Neural cell (in vitro differentiated cells): ENCODE data around the gene ELMO1. TPM values are rescaled to one million over a fixed set of nuclear protein-coding genes. Genes with fewer than 3 reads are reported as not detected.

ENCODE experiments used
- H2AFZ ChIP-seq: fragments of 200-600, 300-800 bp; sonication (generic), shearing (Covaris generic); 2 replicates; pipeline ENCODE4 v1.6.0; 2014; ENCODE audit warnings: low read depth, mild to moderate bottlenecking, antibody characterized with exemption, low read length, moderate library complexity
- H3F3A ChIP-seq: fragments of 200-600 bp; shearing (Covaris generic); 2 replicates; pipeline ENCODE4 v1.6.1; 2016; ENCODE audit warnings: mild to moderate bottlenecking, moderate library complexity, mixed read lengths, antibody characterized with exemption, low read length; ENCODE audit not compliant: insufficient read depth, poor library complexity, severe bottlenecking
- H3K27ac ChIP-seq: fragments of 200-600, 300-800 bp; sonication (generic), shearing (Covaris generic); 2 replicates; pipeline ENCODE4 v1.5.1; 2014; ENCODE audit warnings: mild to moderate bottlenecking, low read length, moderate library complexity
- H3K27me3 ChIP-seq: fragments of 300-800, 200-600 bp; sonication (generic), shearing (Covaris generic); 2 replicates; pipeline ENCODE4 v1.6.0; 2014; ENCODE audit warnings: mild to moderate bottlenecking, low read depth, low read length, moderate library complexity; ENCODE audit not compliant: insufficient read depth
- H3K36me3 ChIP-seq: fragments of 300-800, 200-600 bp; sonication (generic), shearing (Covaris generic); 2 replicates; pipeline ENCODE4 v1.5.1; 2014; ENCODE audit warnings: mild to moderate bottlenecking, antibody characterized with exemption, low read length, moderate library complexity; ENCODE audit not compliant: insufficient read depth
- H3K4me2 ChIP-seq: fragments of 300-800, 200-600 bp; sonication (generic), shearing (Covaris generic); 2 replicates; pipeline ENCODE4 v1.6.0; 2014; ENCODE audit warnings: mild to moderate bottlenecking, low read length
- H3K4me3 ChIP-seq: fragments of 300-800, 200-600 bp; sonication (generic), shearing (Covaris generic); 2 replicates; pipeline ENCODE4 v1.5.1; 2014; ENCODE audit warnings: mild to moderate bottlenecking, low read length, moderate library complexity
- H3K79me2 ChIP-seq: fragments of 200-600 bp; shearing (Covaris generic); replicated peaks from 2 replicates; pipeline ENCODE4 v1.6.0; 2014; ENCODE audit warnings: mild to moderate bottlenecking, low read length, moderate library complexity; ENCODE audit not compliant: insufficient read depth
- H3K9ac ChIP-seq: fragments of 300-800, 200-600 bp; sonication (generic), shearing (Covaris generic); 2 replicates; pipeline ENCODE4 v1.6.1; 2016; ENCODE audit warnings: mild to moderate bottlenecking, low read length, mixed read lengths
- H3K9me2 ChIP-seq: fragments of 200-600 bp; shearing (Covaris generic); 2 replicates; pipeline ENCODE4 v1.6.1; 2016; ENCODE audit warnings: mild to moderate bottlenecking, low read length, mixed read lengths; ENCODE audit not compliant: insufficient read depth
- H3K9me3 ChIP-seq: fragments of 200-600, 300-800 bp; sonication (generic), shearing (Covaris generic); 2 replicates; pipeline ENCODE4 v1.6.1; 2016; ENCODE audit warnings: mild to moderate bottlenecking, mixed run types, low read length, moderate library complexity, mixed read lengths
- H4K20me1 ChIP-seq: fragments of 200-600 bp; shearing (Covaris generic); 2 replicates; pipeline ENCODE4 v1.6.1; 2016; ENCODE audit warnings: mild to moderate bottlenecking, mixed run types; ENCODE audit not compliant: insufficient read depth
- CTCF ChIP-seq: fragments of 450-650 bp; IDR thresholded peaks from 2 replicates; pipeline ENCODE4 v1.5.1; 2014; ENCODE audit warnings: antibody characterized with exemption, mild to moderate bottlenecking, moderate library complexity; ENCODE audit not compliant: poor library complexity, severe bottlenecking
- EP300 ChIP-seq: fragments of 450-650 bp; conservative IDR thresholded peaks from 2 replicates; pipeline ENCODE4 v1.6.1; 2014; ENCODE audit warnings: antibody characterized with exemption, mild to moderate bottlenecking, moderate library complexity; ENCODE audit not compliant: poor library complexity, severe bottlenecking
- EZH2 ChIP-seq: fragments of 200-600, 300-800 bp; shearing (Covaris generic), sonication (generic); IDR thresholded peaks from 2 replicates; pipeline ENCODE4 v1.6.1; 2014; ENCODE audit warnings: antibody characterized with exemption, low read length, borderline replicate concordance, mild to moderate bottlenecking; ENCODE audit not compliant: insufficient read depth, poor library complexity, severe bottlenecking
- MXI1 ChIP-seq: fragments of 450-650 bp; conservative IDR thresholded peaks from 2 replicates; pipeline ENCODE4 v1.6.1; 2014; ENCODE audit warnings: antibody characterized with exemption, mild to moderate bottlenecking; ENCODE audit not compliant: poor library complexity, severe bottlenecking
- POLR2AphosphoS5 ChIP-seq: IDR thresholded peaks from 2 replicates; pipeline ENCODE4 v1.6.1; 2012
- RAD21 ChIP-seq: fragments of 450-650 bp; conservative IDR thresholded peaks from 2 replicates; pipeline ENCODE4 v1.6.1; 2014; ENCODE audit warnings: antibody characterized with exemption, mild to moderate bottlenecking, moderate library complexity
- SMC3 ChIP-seq: fragments of 450-650 bp; conservative IDR thresholded peaks from 2 replicates; pipeline ENCODE4 v1.6.1; 2014; ENCODE audit warnings: antibody characterized with exemption, mild to moderate bottlenecking, moderate library complexity; ENCODE audit not compliant: poor library complexity
- TAF1 ChIP-seq: IDR thresholded peaks from 2 replicates; pipeline ENCODE4 v1.6.1; 2012; ENCODE audit warnings: low read depth
- polyA plus RNA-seq: library from polyadenylated mRNA; depleted of rRNA; stranded (reverse); fragments of >200 nt; gene quantifications from 2 replicates; pipeline ENCODE4 v1.2.3, GENCODE V29; 2014
- TF ChIP-seq, protein P1 (sequence below): IDR thresholded peaks from 2 replicates; pipeline ENCODE4 v1.6.1; 2012; ENCODE audit warnings: borderline replicate concordance

Gene ELMO1
- polyA plus RNA-seq, 1 donor from 2014 or later = 12.2 TPM

DNA sequence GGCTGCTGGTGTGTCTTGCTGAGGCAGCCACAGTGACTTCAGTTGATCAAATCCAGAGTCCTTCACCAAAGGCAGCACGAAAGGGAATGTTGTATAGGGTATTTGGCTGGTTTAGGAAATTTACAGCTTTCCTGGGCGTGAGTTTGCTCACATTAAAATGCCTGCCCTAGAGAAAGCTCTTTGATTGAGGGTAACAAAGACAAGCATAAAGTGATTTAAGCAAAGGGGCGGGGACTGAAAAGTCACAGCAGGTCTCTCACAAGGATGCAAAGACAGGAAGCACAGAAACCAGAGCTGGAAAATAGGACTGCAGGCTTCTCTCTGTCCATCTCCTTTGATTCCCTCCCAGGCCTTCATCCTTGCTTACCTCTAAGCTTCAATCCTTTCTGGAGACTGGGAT, 139.2 kb downstream of the ELMO1 start:
- H3K9me3 ChIP-seq = no peaks in the 10 kb centered on the region
- no peaks in the 10 kb centered on the region for H3F3A ChIP-seq
- H3K9me2 ChIP-seq = no peaks in the 10 kb centered on the region
- H3K79me2 ChIP-seq = no peaks in the 10 kb centered on the region
- no peak overlapping the region for H2AFZ ChIP-seq
- no peak overlapping the region for H3K4me3 ChIP-seq
- no peak overlapping the region for H3K27ac ChIP-seq
- no peaks in the 10 kb centered on the region for H3K36me3 ChIP-seq
- H4K20me1 ChIP-seq = no peaks in the 10 kb centered on the region
- TF ChIP-seq POLR2AphosphoS5 (no peak), EZH2 (no peak), MXI1 (no peak), EP300 (no peak)
- no peaks in the 10 kb centered on the region for H3K27me3 ChIP-seq
- no peak overlapping the region for H3K9ac ChIP-seq
- H3K4me2 ChIP-seq = no peak overlapping the region

GRCh38 chr7:37304921-37305320, 143.7 kb downstream of the ELMO1 start:
- Histone ChIP-seq H3K4me2 (no peak overlapping the region), H3K27me3 (no peaks in the 10 kb centered on the region), H3K9ac (no peak overlapping the region), H3K9me2 (no peaks in the 10 kb centered on the region), H3F3A (no peaks in the 10 kb centered on the region), H4K20me1 (no peaks in the 10 kb centered on the region), H3K79me2 (no peaks in the 10 kb centered on the region), H3K36me3 (no peaks in the 10 kb centered on the region), H3K4me3 (no peak overlapping the region), H2AFZ (no peak overlapping the region), H3K27ac (no peak overlapping the region), H3K9me3 (no peaks in the 10 kb centered on the region)
- TF ChIP-seq MXI1 = no peak

DNA sequence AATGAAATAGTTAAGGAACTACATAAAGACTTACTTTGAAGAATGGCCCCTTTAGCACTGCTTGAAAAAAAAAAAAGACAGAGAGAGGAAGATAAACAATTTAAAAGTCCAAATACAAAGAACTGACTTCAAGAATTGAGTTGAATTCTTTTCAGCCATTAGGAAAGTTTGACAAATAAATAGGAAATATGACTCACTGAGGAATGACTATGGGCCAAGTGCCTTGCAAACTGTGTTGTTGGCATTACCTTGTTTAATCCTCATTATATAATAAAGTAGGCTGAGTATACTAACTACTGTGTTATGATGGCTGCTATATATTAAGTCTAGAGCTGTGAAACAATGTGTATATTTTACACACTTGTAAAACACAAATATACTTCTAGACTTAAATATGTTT, 151.1 kb downstream of the ELMO1 start:
- Histone ChIP-seq H3K4me3 (no peak overlapping the region), H3K27ac (no peak overlapping the region), H3K9me2 (no peaks in the 10 kb centered on the region), H3K27me3 (no peaks in the 10 kb centered on the region), H3K9ac (no peak overlapping the region), H3K79me2 (no peaks in the 10 kb centered on the region), H2AFZ (no peak overlapping the region), H3F3A (no peaks in the 10 kb centered on the region), H4K20me1 (no peaks in the 10 kb centered on the region), H3K4me2 (no peak overlapping the region), H3K36me3 (no peaks in the 10 kb centered on the region), H3K9me3 (no peaks in the 10 kb centered on the region)
- TF ChIP-seq, protein P1, sequence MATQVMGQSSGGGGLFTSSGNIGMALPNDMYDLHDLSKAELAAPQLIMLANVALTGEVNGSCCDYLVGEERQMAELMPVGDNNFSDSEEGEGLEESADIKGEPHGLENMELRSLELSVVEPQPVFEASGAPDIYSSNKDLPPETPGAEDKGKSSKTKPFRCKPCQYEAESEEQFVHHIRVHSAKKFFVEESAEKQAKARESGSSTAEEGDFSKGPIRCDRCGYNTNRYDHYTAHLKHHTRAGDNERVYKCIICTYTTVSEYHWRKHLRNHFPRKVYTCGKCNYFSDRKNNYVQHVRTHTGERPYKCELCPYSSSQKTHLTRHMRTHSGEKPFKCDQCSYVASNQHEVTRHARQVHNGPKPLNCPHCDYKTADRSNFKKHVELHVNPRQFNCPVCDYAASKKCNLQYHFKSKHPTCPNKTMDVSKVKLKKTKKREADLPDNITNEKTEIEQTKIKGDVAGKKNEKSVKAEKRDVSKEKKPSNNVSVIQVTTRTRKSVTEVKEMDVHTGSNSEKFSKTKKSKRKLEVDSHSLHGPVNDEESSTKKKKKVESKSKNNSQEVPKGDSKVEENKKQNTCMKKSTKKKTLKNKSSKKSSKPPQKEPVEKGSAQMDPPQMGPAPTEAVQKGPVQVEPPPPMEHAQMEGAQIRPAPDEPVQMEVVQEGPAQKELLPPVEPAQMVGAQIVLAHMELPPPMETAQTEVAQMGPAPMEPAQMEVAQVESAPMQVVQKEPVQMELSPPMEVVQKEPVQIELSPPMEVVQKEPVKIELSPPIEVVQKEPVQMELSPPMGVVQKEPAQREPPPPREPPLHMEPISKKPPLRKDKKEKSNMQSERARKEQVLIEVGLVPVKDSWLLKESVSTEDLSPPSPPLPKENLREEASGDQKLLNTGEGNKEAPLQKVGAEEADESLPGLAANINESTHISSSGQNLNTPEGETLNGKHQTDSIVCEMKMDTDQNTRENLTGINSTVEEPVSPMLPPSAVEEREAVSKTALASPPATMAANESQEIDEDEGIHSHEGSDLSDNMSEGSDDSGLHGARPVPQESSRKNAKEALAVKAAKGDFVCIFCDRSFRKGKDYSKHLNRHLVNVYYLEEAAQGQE = no peak
- TF ChIP-seq POLR2AphosphoS5 (no peak), MXI1 (no peak), EZH2 (no peak), SMC3 (no peak), EP300 (no peak), CTCF (no peak), TAF1 (no peak), RAD21 (no peak)
